Endothelial cell of umbilical vein (primary cell): ENCODE results near the gene KCTD20.

Experiments used
- EZH2 ChIP-seq: IDR thresholded peaks from 2 replicates; pipeline ENCODE4 v1.6.1; 2012; ENCODE audit warnings: borderline replicate concordance, low read depth, mild to moderate bottlenecking, moderate library complexity, low read length, inconsistent platforms; ENCODE audit not compliant: severe bottlenecking
- MYC ChIP-seq: IDR thresholded peaks from one replicate; pipeline ENCODE4 v1.6.1; 2011; ENCODE audit warnings: mild to moderate bottlenecking, low read depth, low read length
- POLR2A ChIP-seq: IDR thresholded peaks from 2 replicates; pipeline ENCODE4 v1.6.1; 2012; ENCODE audit warnings: low read depth, mild to moderate bottlenecking, control low read depth, low read length
- POLR2AphosphoS5 ChIP-seq: IDR thresholded peaks from 2 replicates; pipeline ENCODE4 v1.6.1; 2012; ENCODE audit warnings: low read depth, mild to moderate bottlenecking, control low read depth, low read length, moderate library complexity; ENCODE audit not compliant: insufficient read depth
- TF ChIP-seq, protein P1 (sequence below), 2 donors: IDR thresholded peaks; 1 replicate in 1 of 2; 2 replicates in 1 of 2; pipeline ENCODE4 v1.5.1; 2011; ENCODE audit warnings: low read length in 2 of 2, mild to moderate bottlenecking in 2 of 2, moderate library complexity in 2 of 2, control low read depth in 1 of 2, inconsistent platforms in 1 of 2, low read depth in 1 of 2; ENCODE audit not compliant: insufficient read depth in 1 of 2; ENCODE audit errors: extremely low read depth in 1 of 2
- TF ChIP-seq, protein P2 (sequence below): IDR thresholded peaks from 2 replicates; pipeline ENCODE4 v1.6.1; 2011; ENCODE audit not compliant: insufficient read depth, insufficient read length

DNA sequence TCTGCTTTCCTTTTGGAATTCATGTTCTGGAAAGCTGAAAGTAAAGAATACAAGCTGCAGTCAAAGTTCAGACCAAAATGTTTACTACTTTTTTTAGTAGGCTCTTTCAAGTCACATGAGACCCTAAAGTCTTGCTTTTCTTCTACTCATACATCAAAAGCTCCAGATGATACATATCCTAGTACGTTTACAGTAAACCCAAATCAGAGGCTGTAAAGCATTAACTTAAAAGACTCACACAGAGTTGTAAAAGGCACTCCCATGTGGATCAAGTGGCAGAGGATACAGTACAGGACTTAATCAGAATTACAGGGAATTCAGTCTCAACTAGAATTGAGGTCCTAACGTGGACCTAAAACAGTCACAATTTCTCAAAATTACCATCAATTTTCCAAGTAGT lies 63.8 kb downstream of the KCTD20 start:
- TF ChIP-seq, protein P1, sequence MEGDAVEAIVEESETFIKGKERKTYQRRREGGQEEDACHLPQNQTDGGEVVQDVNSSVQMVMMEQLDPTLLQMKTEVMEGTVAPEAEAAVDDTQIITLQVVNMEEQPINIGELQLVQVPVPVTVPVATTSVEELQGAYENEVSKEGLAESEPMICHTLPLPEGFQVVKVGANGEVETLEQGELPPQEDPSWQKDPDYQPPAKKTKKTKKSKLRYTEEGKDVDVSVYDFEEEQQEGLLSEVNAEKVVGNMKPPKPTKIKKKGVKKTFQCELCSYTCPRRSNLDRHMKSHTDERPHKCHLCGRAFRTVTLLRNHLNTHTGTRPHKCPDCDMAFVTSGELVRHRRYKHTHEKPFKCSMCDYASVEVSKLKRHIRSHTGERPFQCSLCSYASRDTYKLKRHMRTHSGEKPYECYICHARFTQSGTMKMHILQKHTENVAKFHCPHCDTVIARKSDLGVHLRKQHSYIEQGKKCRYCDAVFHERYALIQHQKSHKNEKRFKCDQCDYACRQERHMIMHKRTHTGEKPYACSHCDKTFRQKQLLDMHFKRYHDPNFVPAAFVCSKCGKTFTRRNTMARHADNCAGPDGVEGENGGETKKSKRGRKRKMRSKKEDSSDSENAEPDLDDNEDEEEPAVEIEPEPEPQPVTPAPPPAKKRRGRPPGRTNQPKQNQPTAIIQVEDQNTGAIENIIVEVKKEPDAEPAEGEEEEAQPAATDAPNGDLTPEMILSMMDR (IDR thresholded peaks at IDR 0.05; ENCODE audit: extremely low read depth in 1 of 2, insufficient read depth in 1 of 2, low read depth in 1 of 2, low read length in 2 of 2) = no peak
- TF ChIP-seq POLR2A (no peak), EZH2 (no peak), MYC (no peak), POLR2AphosphoS5 (no peak)
- TF ChIP-seq, protein P2, sequence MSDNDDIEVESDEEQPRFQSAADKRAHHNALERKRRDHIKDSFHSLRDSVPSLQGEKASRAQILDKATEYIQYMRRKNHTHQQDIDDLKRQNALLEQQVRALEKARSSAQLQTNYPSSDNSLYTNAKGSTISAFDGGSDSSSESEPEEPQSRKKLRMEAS = no peak
